GM06990 (cell line): ENCODE measurements around the gene GPR173.

Source experiments
- DNase-seq: peaks from one replicate; pipeline ENCODE4 v3.0.0-alpha.2; 2011; ENCODE audit not compliant: insufficient read length; ENCODE audit errors: extremely low read depth
- H3K27me3 ChIP-seq: replicated peaks from 2 replicates; pipeline ENCODE4 v1.6.0; 2011; ENCODE audit warnings: low read length; ENCODE audit not compliant: control insufficient read depth, insufficient read depth
- H3K36me3 ChIP-seq: 2 replicates; pipeline ENCODE4 v1.5.1; 2011; ENCODE audit warnings: low read length; ENCODE audit not compliant: control insufficient read depth, insufficient read depth
- H3K4me3 ChIP-seq: replicated peaks from 2 replicates; pipeline ENCODE4 v1.5.1; 2011; ENCODE audit warnings: low read depth, mild to moderate bottlenecking, control low read depth, low read length
- CTCF ChIP-seq: IDR thresholded peaks from 2 replicates; pipeline ENCODE4 v1.5.1; 2011; ENCODE audit warnings: low read length, control low read depth, mild to moderate bottlenecking, inconsistent platforms; ENCODE audit not compliant: insufficient read depth, poor library complexity, severe bottlenecking

GPR173 gene

GRCh38 chrX:53048169-53049126 is at the start of gene GPR173:
Gene GPR173 (plus strand): TSS chrX:53048789. CDS start chrX:53076622, 27,833 bp downstream.
- Histone ChIP-seq H3K36me3 (no peaks in the 10 kb centered on the region), H3K4me3 (no peak within 1 kb of the TSS), H3K27me3 (no peaks in the 10 kb centered on the region; the same call in 1 of the 2 replicates)
- no peak for TF ChIP-seq CTCF
- DNase-seq: no peak

GRCh38 chrX:53000447-53001135 is 48.0 kb upstream of the GPR173 start:
- no peak for TF ChIP-seq CTCF
- Histone ChIP-seq H3K36me3 (no peaks in the 10 kb centered on the region), H3K4me3 (no peak overlapping the region), H3K27me3 (0 out of 2 replicates have a peak, but pooled peaks cover 1% of the 10 kb centered on the region)
- no peak for DNase-seq

GRCh38 chrX:53001958-53002357 is 46.6 kb upstream of the GPR173 start:
- DNase-seq: no peak
- Histone ChIP-seq H3K27me3 (0 out of 2 replicates have a peak, but pooled peaks cover 1% of the 10 kb centered on the region), H3K4me3 (no peak overlapping the region), H3K36me3 (no peaks in the 10 kb centered on the region)
- no peak for TF ChIP-seq CTCF

GRCh38 chrX:53003111-53003510 is 45.5 kb upstream of the GPR173 start:
- no peak for DNase-seq
- no peak for TF ChIP-seq CTCF
- Histone ChIP-seq H3K4me3 (no peak overlapping the region), H3K27me3 (no peaks in the 10 kb centered on the region), H3K36me3 (no peaks in the 10 kb centered on the region)

- Histone ChIP-seq H3K27me3 (no peaks in the 10 kb centered on the region), H3K36me3 (no peaks in the 10 kb centered on the region), H3K4me3 (no peak overlapping the region)
- DNase-seq: no peak
- TF ChIP-seq CTCF: no peak
Observed at GRCh38 chrX:53004038-53004437, 44.6 kb upstream of the GPR173 start.
